ENCODE data around the gene ATRN. TPM values are rescaled to one million over a fixed set of nuclear protein-coding genes. Genes with fewer than 3 reads are reported as not detected.
"Not testable (repeated sequence)": the region's sequence is repeated elsewhere in the genome, so short reads cannot be mapped to it uniquely, and the experiment has no call there.

Gene ATRN
- total RNA-seq, 1 donor from 2014 or later, result 31.5 TPM

- intact Hi-C loops (cut with DNase I), result no loop called here
- ATAC-seq (no peak), DNase-seq (ENCODE audit: low spot score) (no peak)
Measured at GRCh38 chr20:3461911-3462677, 8.7 kb upstream of the ATRN start.

GRCh38 chr20:3464166-3464565 is 6.7 kb upstream of the ATRN start:
- ATAC-seq (no peak), DNase-seq (ENCODE audit: low spot score) (no peak)
- intact Hi-C loops (cut with DNase I), result no loop called here

- DNase-seq (ENCODE audit: low spot score) (no peak), ATAC-seq (no peak)
- intact Hi-C loops (cut with DNase I), result no loop called here
Measured at GRCh38 chr20:3465301-3465700, 5.5 kb upstream of the ATRN start.

GRCh38 chr20:3470208-3470626 is 601 bp upstream of the ATRN start:
- ATAC-seq (peak; percentile 23), DNase-seq (ENCODE audit: low spot score) (no peak)
- intact Hi-C loops (cut with DNase I), result loop anchor here (2.0 kb wide), 1 partner anchor 61 kb away; no protein-coding TSS in a partner anchor

GRCh38 chr20:3471397-3472021 is 691 bp downstream of the ATRN start:
- ATAC-seq, result peak; percentile 29
- intact Hi-C loops (cut with DNase I), result loop anchor here (2.0 kb wide), 1 partner anchor 63 kb away; no protein-coding TSS in a partner anchor
- DNase-seq (ENCODE audit: low spot score), result peak; percentile 66

- DNase-seq (ENCODE audit: low spot score), result no peak
- no peak for ATAC-seq
- intact Hi-C loops (cut with DNase I), result no loop called here
Measured at GRCh38 chr20:3472105-3472504, 1.3 kb downstream of the ATRN start.

- intact Hi-C loops (cut with DNase I), result no loop called here
- ATAC-seq, result no peak
- DNase-seq (ENCODE audit: low spot score), result no peak
Measured at GRCh38 chr20:3473324-3473723, 2.5 kb downstream of the ATRN start.

- ATAC-seq, result no peak
- no peak for DNase-seq (ENCODE audit: low spot score)
- intact Hi-C loops (cut with DNase I), result no loop called here
Measured at GRCh38 chr20:3473944-3474343, 3.1 kb downstream of the ATRN start.

- ATAC-seq; intact Hi-C loops (cut with DNase I): not testable (repeated sequence)
Measured at GRCh38 chr20:3477003-3477860, 6.4 kb downstream of the ATRN start.

GRCh38 chr20:3477861-3478544 is 7.2 kb downstream of the ATRN start:
- no peak for DNase-seq (ENCODE audit: low spot score)
- ATAC-seq, result no peak
- intact Hi-C loops (cut with DNase I), result no loop called here

More at GRCh38 chr20:3477003-3477860, 6.4 kb downstream of the ATRN start:
- not testable (repeated sequence) for DNase-seq (ENCODE audit: low spot score)

GRCh38 chr20:3479025-3479424 is 8.2 kb downstream of the ATRN start:
- intact Hi-C loops (cut with DNase I), result no loop called here
- ATAC-seq (no peak), DNase-seq (ENCODE audit: low spot score) (no peak)

- no peak for DNase-seq (ENCODE audit: low spot score)
- no peak for ATAC-seq
- intact Hi-C loops (cut with DNase I), result no loop called here
Measured at GRCh38 chr20:3479759-3480615, 9.2 kb downstream of the ATRN start.

GRCh38 chr20:3483309-3483708 is 12.5 kb downstream of the ATRN start:
- no peak for ATAC-seq
- intact Hi-C loops (cut with DNase I), result no loop called here
- no peak for DNase-seq (ENCODE audit: low spot score)

GRCh38 chr20:3483784-3484183 is 13.0 kb downstream of the ATRN start:
- intact Hi-C loops (cut with DNase I), result no loop called here
- DNase-seq (ENCODE audit: low spot score) (no peak), ATAC-seq (no peak)

GRCh38 chr20:3485913-3486312 is 15.1 kb downstream of the ATRN start:
- intact Hi-C loops (cut with DNase I), result no loop called here
- ATAC-seq, result no peak
- no peak for DNase-seq (ENCODE audit: low spot score)

- intact Hi-C loops (cut with DNase I), result no loop called here
- ATAC-seq, result no peak
- no peak for DNase-seq (ENCODE audit: low spot score)
Measured at GRCh38 chr20:3486850-3487249, 16.0 kb downstream of the ATRN start.

- ATAC-seq (no peak), DNase-seq (ENCODE audit: low spot score) (no peak)
- intact Hi-C loops (cut with DNase I), result no loop called here
Measured at GRCh38 chr20:3492669-3493068, 21.9 kb downstream of the ATRN start.

- intact Hi-C loops (cut with DNase I), result no loop called here
- ATAC-seq (no peak), DNase-seq (ENCODE audit: low spot score) (no peak)
Measured at GRCh38 chr20:3494218-3494617, 23.4 kb downstream of the ATRN start.
